Liver (tissue), 9 donors: ENCODE results near the gene PIN1. TPM values are rescaled to one million over a fixed set of nuclear protein-coding genes. Genes with fewer than 3 reads are reported as not detected.

Experiments
- DNase-seq: peaks from one replicate; pipeline ENCODE4 v3.0.0-alpha.2; 2017; ENCODE audit warnings: low spot score
- H3K27ac ChIP-seq, 2 donors: one replicate each; pipeline ENCODE4 v1.7.0; 2013; ENCODE audit warnings: inconsistent platforms in 2 of 2, low read length in 2 of 2, control low read depth in 1 of 2, low read depth in 1 of 2, mild to moderate bottlenecking in 1 of 2
- H3K27me3 ChIP-seq, 4 donors: one replicate each; pipeline versions ENCODE4 v1.6.1 to v1.7.0; 2013; ENCODE audit warnings: low read length in 3 of 4, inconsistent platforms in 1 of 4, mild to moderate bottlenecking in 1 of 4, moderate library complexity in 1 of 4; ENCODE audit not compliant: control insufficient read depth in 4 of 4, insufficient read depth in 4 of 4
- H3K36me3 ChIP-seq, 4 donors: one replicate each; pipeline versions ENCODE4 v1.6.1 to v1.7.0; 2013; ENCODE audit warnings: low read length in 3 of 4, mild to moderate bottlenecking in 3 of 4, low read depth in 1 of 4, moderate library complexity in 1 of 4; ENCODE audit not compliant: control insufficient read depth in 4 of 4, insufficient read depth in 3 of 4
- H3K4me1 ChIP-seq, 4 donors: one replicate each; pipeline versions ENCODE4 v1.6.1 to v1.7.0; 2013; ENCODE audit warnings: low read length in 3 of 4, mild to moderate bottlenecking in 3 of 4, moderate library complexity in 1 of 4; ENCODE audit not compliant: control insufficient read depth in 4 of 4, insufficient read depth in 4 of 4
- H3K4me3 ChIP-seq, 3 donors: one replicate each; pipeline versions ENCODE4 v1.6.1 to v1.7.0; 2013; ENCODE audit warnings: low read length in 3 of 3, control low read depth in 1 of 3, low read depth in 1 of 3, mild to moderate bottlenecking in 1 of 3
- H3K9ac ChIP-seq, 2 donors: one replicate each; pipeline ENCODE4 v1.7.0; 2013; ENCODE audit warnings: low read length in 2 of 2, mild to moderate bottlenecking in 2 of 2, moderate library complexity in 2 of 2, control low read depth in 1 of 2, low read depth in 1 of 2
- H3K9me3 ChIP-seq, 4 donors: one replicate each; pipeline versions ENCODE4 v1.6.1 to v1.7.0; 2013; ENCODE audit warnings: low read length in 3 of 4; ENCODE audit not compliant: control insufficient read depth in 4 of 4
- EGR1 ChIP-seq, 2 donors: IDR thresholded peaks; 2 replicates each; pipeline ENCODE4 v1.6.1; 2016 to 2018; ENCODE audit warnings: antibody characterized with exemption in 2 of 2, low read depth in 2 of 2
- FOXA1 ChIP-seq: IDR thresholded peaks from 2 replicates; pipeline ENCODE4 v1.6.1; 2016; ENCODE audit warnings: antibody characterized with exemption
- FOXA2 ChIP-seq: IDR thresholded peaks from 2 replicates; pipeline ENCODE4 v1.6.1; 2016; ENCODE audit warnings: antibody characterized with exemption
- GABPA ChIP-seq, 2 donors: IDR thresholded peaks in 1 of 2; conservative IDR thresholded peaks in 1 of 2; 2 replicates each; pipeline ENCODE4 v1.6.1; 2016; ENCODE audit warnings: antibody characterized with exemption in 2 of 2, mild to moderate bottlenecking in 1 of 2, moderate library complexity in 1 of 2
- HNF4A ChIP-seq, 2 donors: conservative IDR thresholded peaks; 2 replicates each; pipeline ENCODE4 v1.6.1; 2016; ENCODE audit warnings: antibody characterized with exemption in 2 of 2, mild to moderate bottlenecking in 2 of 2
- HNF4G ChIP-seq: IDR thresholded peaks from 2 replicates; pipeline ENCODE4 v1.6.1; 2016; ENCODE audit warnings: antibody characterized with exemption
- JUND ChIP-seq, 2 donors: IDR thresholded peaks; 2 replicates each; pipeline ENCODE4 v1.6.1; 2016; ENCODE audit warnings: antibody characterized with exemption in 2 of 2
- NR2F2 ChIP-seq: IDR thresholded peaks from 2 replicates; pipeline ENCODE4 v1.6.1; 2016; ENCODE audit warnings: antibody characterized with exemption
- RAD21 ChIP-seq, 2 donors: IDR thresholded peaks; 2 replicates each; pipeline ENCODE4 v1.6.1; 2016; ENCODE audit warnings: antibody characterized with exemption in 2 of 2, mild to moderate bottlenecking in 2 of 2
- RXRA ChIP-seq, 2 donors: IDR thresholded peaks; 2 replicates each; pipeline ENCODE4 v1.6.1; 2017 to 2018; ENCODE audit warnings: antibody characterized with exemption in 2 of 2, mild to moderate bottlenecking in 1 of 2
- SP1 ChIP-seq: IDR thresholded peaks from 2 replicates; pipeline ENCODE4 v1.6.1; 2018; ENCODE audit warnings: antibody characterized with exemption, mild to moderate bottlenecking
- TAF1 ChIP-seq: conservative IDR thresholded peaks from 2 replicates; pipeline ENCODE4 v1.6.1; 2016; ENCODE audit warnings: antibody characterized with exemption, mild to moderate bottlenecking
- YY1 ChIP-seq: IDR thresholded peaks from 2 replicates; pipeline ENCODE4 v1.6.1; 2016; ENCODE audit warnings: antibody characterized with exemption, mild to moderate bottlenecking
- WGBS: extraction: QIAGEN DNeasy Blood & Tissue Kit; methylation state at CpG from one replicate; pipeline ENCODE4 v1.1.7; 2013; 5-methylcytosine and 5-hydroxymethylcytosine counted together
- polyA plus RNA-seq, 2 donors: library from polyadenylated mRNA; stranded (reverse) in 1 of 2; unstranded in 1 of 2; fragments of 200-250 nt in 1 of 2; fragments of >200 nt in 1 of 2; fragmentation: Nextera tagmentation in 1 of 2; extraction: Ambion mirVana in 1 of 2; gene quantifications; one replicate each; pipeline versions ENCODE4 v1.2.1 to v1.2.3, GENCODE V29; 2013 to 2015
- total RNA-seq, 2 donors: library from RNA; depleted of rRNA; stranded (reverse); fragments of >200 nt; gene quantifications; one replicate each; pipeline ENCODE4 v1.2.3, GENCODE V29; 2014
- TF ChIP-seq, protein P1 (sequence below): IDR thresholded peaks from 2 replicates; pipeline ENCODE4 v1.6.1; 2016; ENCODE audit warnings: antibody characterized with exemption
- TF ChIP-seq, protein P2 (sequence below): IDR thresholded peaks from 2 replicates; pipeline ENCODE4 v1.6.1; 2016; ENCODE audit warnings: antibody characterized with exemption
- TF ChIP-seq, protein P3 (sequence below): fragments of 150-350 bp; IDR thresholded peaks from 2 replicates; pipeline ENCODE4 v1.5.1; 2017; ENCODE audit warnings: improper control_type of control experiment, low read depth, low read length; ENCODE audit not compliant: missing input control
- TF ChIP-seq, protein P4 (sequence below): IDR thresholded peaks from 2 replicates; pipeline ENCODE4 v1.6.1; 2016; ENCODE audit warnings: antibody characterized with exemption, mild to moderate bottlenecking
- TF ChIP-seq, protein P5 (sequence below): IDR thresholded peaks from 2 replicates; pipeline ENCODE4 v1.6.1; 2016; ENCODE audit warnings: antibody characterized with exemption
- donor health status: healthy.
- donor health status: healthy.
- donor health status: healthy.
- donor health status: healthy.
- donor health status: healthy.

The PIN1 gene
- total and polyA plus RNA-seq, 4 donors, result 34.4 to 51.3 (median 39.9) TPM

DNA sequence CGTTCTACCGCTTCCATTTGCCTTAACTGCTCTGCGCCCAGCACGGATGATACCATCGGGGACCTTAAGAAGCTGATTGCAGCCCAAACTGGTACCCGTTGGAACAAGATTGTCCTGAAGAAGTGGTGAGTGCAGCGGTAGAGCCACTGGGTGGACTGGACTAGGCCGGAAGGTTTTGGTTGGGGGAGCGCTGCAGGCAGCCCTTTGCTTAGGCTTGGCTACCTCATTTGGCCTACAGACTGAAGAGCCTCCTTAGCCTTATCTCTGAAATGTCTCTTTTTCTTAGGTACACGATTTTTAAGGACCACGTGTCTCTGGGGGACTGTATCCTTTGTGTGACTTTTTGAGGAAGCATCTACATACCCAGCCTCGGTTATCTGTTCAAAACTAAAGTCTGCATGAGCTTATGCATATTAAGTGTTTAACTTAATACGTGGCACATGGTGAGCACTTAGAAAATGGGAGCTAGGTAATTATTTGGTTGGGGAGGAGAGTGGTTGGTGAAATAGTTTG lies 6.5 kb upstream of the PIN1 start:
- Histone ChIP-seq H3K4me3 (peak overlapping the region; percentile 62 to 88 (median 80)), H3K9me3 (no peaks in the 10 kb centered on the region), H3K36me3 (peaks cover 0 to 8% (median 0%) of the 10 kb centered on the region in 4 donors), H3K27me3 (no peaks in the 10 kb centered on the region), H3K4me1 (peaks cover 2 to 20% (median 17%) of the 10 kb centered on the region in 4 donors), H3K9ac (peak overlapping the region; percentile 58 to 63), H3K27ac (no peak overlapping the region)
- DNase-seq, result no peak
- TF ChIP-seq, protein P1, sequence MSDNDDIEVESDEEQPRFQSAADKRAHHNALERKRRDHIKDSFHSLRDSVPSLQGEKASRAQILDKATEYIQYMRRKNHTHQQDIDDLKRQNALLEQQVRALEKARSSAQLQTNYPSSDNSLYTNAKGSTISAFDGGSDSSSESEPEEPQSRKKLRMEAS, result no peak
- TF ChIP-seq, protein P2, sequence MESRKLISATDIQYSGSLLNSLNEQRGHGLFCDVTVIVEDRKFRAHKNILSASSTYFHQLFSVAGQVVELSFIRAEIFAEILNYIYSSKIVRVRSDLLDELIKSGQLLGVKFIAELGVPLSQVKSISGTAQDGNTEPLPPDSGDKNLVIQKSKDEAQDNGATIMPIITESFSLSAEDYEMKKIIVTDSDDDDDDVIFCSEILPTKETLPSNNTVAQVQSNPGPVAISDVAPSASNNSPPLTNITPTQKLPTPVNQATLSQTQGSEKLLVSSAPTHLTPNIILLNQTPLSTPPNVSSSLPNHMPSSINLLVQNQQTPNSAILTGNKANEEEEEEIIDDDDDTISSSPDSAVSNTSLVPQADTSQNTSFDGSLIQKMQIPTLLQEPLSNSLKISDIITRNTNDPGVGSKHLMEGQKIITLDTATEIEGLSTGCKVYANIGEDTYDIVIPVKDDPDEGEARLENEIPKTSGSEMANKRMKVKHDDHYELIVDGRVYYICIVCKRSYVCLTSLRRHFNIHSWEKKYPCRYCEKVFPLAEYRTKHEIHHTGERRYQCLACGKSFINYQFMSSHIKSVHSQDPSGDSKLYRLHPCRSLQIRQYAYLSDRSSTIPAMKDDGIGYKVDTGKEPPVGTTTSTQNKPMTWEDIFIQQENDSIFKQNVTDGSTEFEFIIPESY, result no peak
- TF ChIP-seq GABPA (IDR thresholded peaks at IDR 0.05 in 1 of 2, conservative IDR thresholded peaks at IDR 0.05 in 1 of 2) (no peak), TAF1 (no peak), HNF4G (no peak), JUND (IDR thresholded peaks at IDR 0.05) (no peak), FOXA2 (no peak), RXRA (IDR thresholded peaks at IDR 0.05) (no peak), RAD21 (IDR thresholded peaks at IDR 0.05) (no peak), YY1 (no peak), NR2F2 (no peak), EGR1 (IDR thresholded peaks at IDR 0.05; ENCODE audit: low read depth in 2 of 2) (no peak), SP1 (no peak), FOXA1 (no peak), HNF4A (conservative IDR thresholded peaks at IDR 0.05) (no peak)
- TF ChIP-seq, protein P3, sequence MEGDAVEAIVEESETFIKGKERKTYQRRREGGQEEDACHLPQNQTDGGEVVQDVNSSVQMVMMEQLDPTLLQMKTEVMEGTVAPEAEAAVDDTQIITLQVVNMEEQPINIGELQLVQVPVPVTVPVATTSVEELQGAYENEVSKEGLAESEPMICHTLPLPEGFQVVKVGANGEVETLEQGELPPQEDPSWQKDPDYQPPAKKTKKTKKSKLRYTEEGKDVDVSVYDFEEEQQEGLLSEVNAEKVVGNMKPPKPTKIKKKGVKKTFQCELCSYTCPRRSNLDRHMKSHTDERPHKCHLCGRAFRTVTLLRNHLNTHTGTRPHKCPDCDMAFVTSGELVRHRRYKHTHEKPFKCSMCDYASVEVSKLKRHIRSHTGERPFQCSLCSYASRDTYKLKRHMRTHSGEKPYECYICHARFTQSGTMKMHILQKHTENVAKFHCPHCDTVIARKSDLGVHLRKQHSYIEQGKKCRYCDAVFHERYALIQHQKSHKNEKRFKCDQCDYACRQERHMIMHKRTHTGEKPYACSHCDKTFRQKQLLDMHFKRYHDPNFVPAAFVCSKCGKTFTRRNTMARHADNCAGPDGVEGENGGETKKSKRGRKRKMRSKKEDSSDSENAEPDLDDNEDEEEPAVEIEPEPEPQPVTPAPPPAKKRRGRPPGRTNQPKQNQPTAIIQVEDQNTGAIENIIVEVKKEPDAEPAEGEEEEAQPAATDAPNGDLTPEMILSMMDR, result no peak
- TF ChIP-seq, protein P4, sequence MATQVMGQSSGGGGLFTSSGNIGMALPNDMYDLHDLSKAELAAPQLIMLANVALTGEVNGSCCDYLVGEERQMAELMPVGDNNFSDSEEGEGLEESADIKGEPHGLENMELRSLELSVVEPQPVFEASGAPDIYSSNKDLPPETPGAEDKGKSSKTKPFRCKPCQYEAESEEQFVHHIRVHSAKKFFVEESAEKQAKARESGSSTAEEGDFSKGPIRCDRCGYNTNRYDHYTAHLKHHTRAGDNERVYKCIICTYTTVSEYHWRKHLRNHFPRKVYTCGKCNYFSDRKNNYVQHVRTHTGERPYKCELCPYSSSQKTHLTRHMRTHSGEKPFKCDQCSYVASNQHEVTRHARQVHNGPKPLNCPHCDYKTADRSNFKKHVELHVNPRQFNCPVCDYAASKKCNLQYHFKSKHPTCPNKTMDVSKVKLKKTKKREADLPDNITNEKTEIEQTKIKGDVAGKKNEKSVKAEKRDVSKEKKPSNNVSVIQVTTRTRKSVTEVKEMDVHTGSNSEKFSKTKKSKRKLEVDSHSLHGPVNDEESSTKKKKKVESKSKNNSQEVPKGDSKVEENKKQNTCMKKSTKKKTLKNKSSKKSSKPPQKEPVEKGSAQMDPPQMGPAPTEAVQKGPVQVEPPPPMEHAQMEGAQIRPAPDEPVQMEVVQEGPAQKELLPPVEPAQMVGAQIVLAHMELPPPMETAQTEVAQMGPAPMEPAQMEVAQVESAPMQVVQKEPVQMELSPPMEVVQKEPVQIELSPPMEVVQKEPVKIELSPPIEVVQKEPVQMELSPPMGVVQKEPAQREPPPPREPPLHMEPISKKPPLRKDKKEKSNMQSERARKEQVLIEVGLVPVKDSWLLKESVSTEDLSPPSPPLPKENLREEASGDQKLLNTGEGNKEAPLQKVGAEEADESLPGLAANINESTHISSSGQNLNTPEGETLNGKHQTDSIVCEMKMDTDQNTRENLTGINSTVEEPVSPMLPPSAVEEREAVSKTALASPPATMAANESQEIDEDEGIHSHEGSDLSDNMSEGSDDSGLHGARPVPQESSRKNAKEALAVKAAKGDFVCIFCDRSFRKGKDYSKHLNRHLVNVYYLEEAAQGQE, result no peak
- TF ChIP-seq, protein P5, sequence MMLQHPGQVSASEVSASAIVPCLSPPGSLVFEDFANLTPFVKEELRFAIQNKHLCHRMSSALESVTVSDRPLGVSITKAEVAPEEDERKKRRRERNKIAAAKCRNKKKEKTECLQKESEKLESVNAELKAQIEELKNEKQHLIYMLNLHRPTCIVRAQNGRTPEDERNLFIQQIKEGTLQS, result no peak
- WGBS, result 38% methylated on average over 13 of the region's 13 CpGs
